ENCODE data around the gene MICAL3. TPM values are rescaled to one million over a fixed set of nuclear protein-coding genes. Genes with fewer than 3 reads are reported as not detected.

Gene MICAL3
- total and polyA plus RNA-seq, 3 donors from 2014 or later = 103 to 106 (median 104) TPM

- H3K27me3 ChIP-seq = no peaks in the 10 kb centered on the region
- intact Hi-C loops (cut with DNase I; ENCODE audit: low total_unique reads) = no loop called here
- whole genome bisulfite sequencing, 2 donors = 67 to 73% methylated on average over 9 of the region's 9 CpGs
- H3K4me1 ChIP-seq = peaks cover 30% of the 10 kb centered on the region
- no peak for TF ChIP-seq CTCF (IDR thresholded peaks at IDR 0.05)
- no peak for TF ChIP-seq POLR2A (IDR thresholded peaks at IDR 0.05)
- H3K9me3 ChIP-seq = no peaks in the 10 kb centered on the region
- no peaks in the 10 kb centered on the region for H3K36me3 ChIP-seq (ENCODE audit: low read depth, missing control alignments)
- H3K4me3 ChIP-seq = no peak overlapping the region
- H3K27ac ChIP-seq = no peak overlapping the region
- DNase-seq = no peak
Observed at GRCh38 chr22:17946662-17947367, 77.5 kb downstream of the MICAL3 start.

DNA sequence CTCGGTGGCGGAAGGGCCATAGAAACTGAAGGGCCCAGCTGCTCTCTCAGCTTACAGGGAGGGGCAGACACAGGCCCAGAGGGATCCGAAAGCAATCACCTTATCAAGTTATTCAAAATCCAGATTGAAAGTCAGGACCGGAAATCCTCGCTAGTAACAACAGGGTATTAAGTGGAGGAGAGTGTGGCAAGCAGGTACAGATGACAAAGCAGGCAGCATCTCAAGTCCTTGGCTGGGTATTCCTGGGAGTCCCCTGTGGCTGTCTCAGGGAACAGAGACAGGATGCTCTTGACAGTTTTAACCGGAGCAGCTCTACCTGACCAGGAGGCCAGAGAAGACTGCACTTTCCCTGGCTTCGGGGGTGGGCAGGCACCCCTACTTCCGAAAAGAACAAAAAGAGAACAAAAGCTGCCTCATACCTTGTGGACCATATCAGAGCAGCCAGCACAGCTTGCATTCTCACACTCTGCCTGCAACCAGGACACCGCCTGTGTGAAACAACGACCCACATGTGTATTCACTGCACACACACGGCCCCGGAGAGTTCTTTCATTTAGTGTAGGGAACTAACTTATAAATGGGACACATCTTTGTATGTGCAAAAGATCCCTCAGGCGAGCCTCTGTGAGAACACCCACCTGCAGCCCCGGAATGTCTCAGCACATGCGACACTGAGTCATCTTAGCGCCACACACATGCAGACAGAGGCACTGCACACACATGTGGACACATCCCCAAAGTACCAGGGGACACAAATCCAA lies 78.3 kb downstream of the MICAL3 start:
- Histone ChIP-seq H3K27me3 (no peaks in the 10 kb centered on the region), H3K27ac (no peak overlapping the region), H3K4me1 (peaks cover 30% of the 10 kb centered on the region), H3K4me3 (no peak overlapping the region), H3K9me3 (no peaks in the 10 kb centered on the region), H3K36me3 (ENCODE audit: low read depth, missing control alignments) (no peaks in the 10 kb centered on the region)
- intact Hi-C loops (cut with DNase I; ENCODE audit: low total_unique reads) = no loop called here
- WGBS, 2 donors = 62 to 67% methylated on average over 16 of the region's 16 CpGs
- no peak for DNase-seq
- TF ChIP-seq POLR2A (IDR thresholded peaks at IDR 0.05) (no peak), CTCF (IDR thresholded peaks at IDR 0.05) (no peak)

DNA sequence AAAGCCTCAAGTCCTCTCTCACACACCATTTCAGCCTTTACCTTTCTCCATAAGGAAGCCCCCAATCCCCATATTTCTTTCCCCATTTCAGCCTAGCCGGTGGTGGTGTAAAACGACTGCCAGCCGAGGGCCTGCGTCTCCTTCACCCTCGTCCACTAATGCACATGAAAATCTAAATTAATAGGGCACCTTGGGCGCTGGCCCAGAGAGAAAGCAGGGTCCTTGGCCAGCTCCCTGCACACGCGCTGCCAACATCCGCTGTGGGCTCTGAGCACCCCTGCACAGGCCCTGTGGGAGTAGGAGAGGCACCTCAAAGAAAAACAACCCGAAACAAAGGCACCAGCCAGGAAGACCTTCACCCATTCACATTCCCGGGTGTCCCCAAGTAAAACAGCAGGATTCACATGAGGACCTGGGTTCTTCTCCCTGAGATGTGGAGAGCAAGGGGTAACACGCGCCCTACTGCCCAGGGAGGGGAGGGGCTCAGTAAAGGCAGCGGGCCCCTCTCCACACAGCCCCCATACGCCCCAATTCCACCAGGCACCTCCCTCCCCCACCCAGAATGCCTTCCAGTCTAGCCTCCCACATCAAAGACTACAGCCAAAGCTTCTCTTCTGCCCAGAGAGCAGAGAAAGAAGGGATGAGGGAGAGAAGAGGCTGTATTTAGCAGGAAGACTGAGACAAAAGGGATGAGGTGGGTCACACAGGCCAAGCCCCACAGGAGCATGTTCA lies 79.0 kb downstream of the MICAL3 start:
- WGBS, 2 donors = 61 to 78% methylated on average over 15 of the region's 15 CpGs

GRCh38 chr22:17944256-17944655 lies 80.1 kb downstream of the MICAL3 start:
- H3K27ac ChIP-seq = peak overlapping the region in 1 of 2 donors; percentile 7
- TF ChIP-seq CTCF (IDR thresholded peaks at IDR 0.05) (no peak), POLR2A (IDR thresholded peaks at IDR 0.05) (no peak)
- intact Hi-C loops (cut with DNase I; ENCODE audit: low total_unique reads) = no loop called here
- no peaks in the 10 kb centered on the region for H3K9me3 ChIP-seq
- no peaks in the 10 kb centered on the region for H3K36me3 ChIP-seq (ENCODE audit: low read depth, missing control alignments)
- no peak overlapping the region for H3K4me3 ChIP-seq
- H3K4me1 ChIP-seq = peaks cover 32% of the 10 kb centered on the region
- WGBS, 2 donors = 47 to 67% methylated on average over 9 of the region's 9 CpGs
- no peaks in the 10 kb centered on the region for H3K27me3 ChIP-seq
- no peak for DNase-seq

More for the DNA sequence above, 79.0 kb downstream of the MICAL3 start:
- no peaks in the 10 kb centered on the region for H3K36me3 ChIP-seq (ENCODE audit: low read depth, missing control alignments)
- no peaks in the 10 kb centered on the region for H3K9me3 ChIP-seq
- intact Hi-C loops (cut with DNase I; ENCODE audit: low total_unique reads) = no loop called here
- no peak for DNase-seq
- H3K27me3 ChIP-seq = no peaks in the 10 kb centered on the region
- H3K27ac ChIP-seq = no peak overlapping the region
- peaks cover 30% of the 10 kb centered on the region for H3K4me1 ChIP-seq
- TF ChIP-seq POLR2A (IDR thresholded peaks at IDR 0.05) (no peak), CTCF (IDR thresholded peaks at IDR 0.05) (no peak)
- no peak overlapping the region for H3K4me3 ChIP-seq

All from testis (tissue), 3 donors.